Activated naive CD4-positive, alpha-beta T cell treated with anti-CD3 and anti-CD28 coated beads, Interleukin-2, amount 10 ng/mL, durations not matched to agents 7 days and 5 days (primary cell): ENCODE data around the gene SRGAP1.

ENCODE experiments used
- CTCF ChIA-PET: fragments of 350-600 bp; sonication (Branson Sonifier 250); formaldehyde crosslinking; loops from one replicate; lab custom pipeline; 2021; ENCODE audit warnings: antibody characterized with exemption; lab: Charles Lee
- DNase-seq: peaks from one replicate; pipeline ENCODE4 v3.0.0-alpha.2; 2020
- H3K27ac Mint-ChIP-seq: one replicate; pipeline ENCODE4 v1.8.0; 2021; ENCODE audit warnings: mild to moderate bottlenecking, moderate library complexity, mixed read lengths
- H3K27me3 Mint-ChIP-seq: one replicate; pipeline ENCODE4 v1.8.0; 2021; ENCODE audit warnings: mild to moderate bottlenecking, mixed read lengths
- H3K36me3 Mint-ChIP-seq: one replicate; pipeline ENCODE4 v1.8.0; 2021; ENCODE audit warnings: mixed read lengths
- H3K4me1 Mint-ChIP-seq: one replicate; pipeline ENCODE4 v1.8.0; 2021; ENCODE audit warnings: mixed read lengths
- H3K4me3 Mint-ChIP-seq: one replicate; pipeline ENCODE4 v1.8.0; 2021; ENCODE audit warnings: mild to moderate bottlenecking, moderate library complexity, mixed read lengths
- H3K9me3 Mint-ChIP-seq: one replicate; pipeline ENCODE4 v1.8.0; 2021; ENCODE audit warnings: mixed read lengths

SRGAP1 gene

GRCh38 chr12:63981343-63981742 lies 136.8 kb downstream of the SRGAP1 start:
- H3K27me3 Mint-ChIP-seq: peaks cover 5% of the 10 kb centered on the region
- CTCF ChIA-PET: no interaction called here
- H3K9me3 Mint-ChIP-seq: no peaks in the 10 kb centered on the region

GRCh38 chr12:63982604-63983295 lies 138.2 kb downstream of the SRGAP1 start:
- CTCF ChIA-PET: no interaction called here
- H3K27me3 Mint-ChIP-seq: peaks cover 4% of the 10 kb centered on the region
- H3K36me3 Mint-ChIP-seq: no peaks in the 10 kb centered on the region
- no peaks in the 10 kb centered on the region for H3K4me1 Mint-ChIP-seq
- no peak for DNase-seq
- no peak overlapping the region for H3K27ac Mint-ChIP-seq
- no peak overlapping the region for H3K4me3 Mint-ChIP-seq
- no peaks in the 10 kb centered on the region for H3K9me3 Mint-ChIP-seq

More at GRCh38 chr12:63981343-63981742, 136.8 kb downstream of the SRGAP1 start:
- no peak for DNase-seq
- H3K27ac Mint-ChIP-seq: no peak overlapping the region
- H3K36me3 Mint-ChIP-seq: no peaks in the 10 kb centered on the region
- H3K4me1 Mint-ChIP-seq: no peaks in the 10 kb centered on the region
- no peak overlapping the region for H3K4me3 Mint-ChIP-seq

- no peaks in the 10 kb centered on the region for H3K4me1 Mint-ChIP-seq
- no peaks in the 10 kb centered on the region for H3K9me3 Mint-ChIP-seq
Observed at GRCh38 chr12:63985456-63985855, 141.0 kb downstream of the SRGAP1 start.

GRCh38 chr12:63985945-63986344 lies 141.4 kb downstream of the SRGAP1 start:
- Mint-ChIP-seq H3K27me3 (peaks cover 4% of the 10 kb centered on the region), H3K9me3 (no peaks in the 10 kb centered on the region), H3K4me1 (no peaks in the 10 kb centered on the region), H3K36me3 (no peaks in the 10 kb centered on the region), H3K4me3 (no peak overlapping the region), H3K27ac (no peak overlapping the region)
- CTCF ChIA-PET: no interaction called here
- no peak for DNase-seq

More at GRCh38 chr12:63985456-63985855, 141.0 kb downstream of the SRGAP1 start:
- DNase-seq: no peak
- CTCF ChIA-PET: no interaction called here
- no peak overlapping the region for H3K4me3 Mint-ChIP-seq
- H3K36me3 Mint-ChIP-seq: no peaks in the 10 kb centered on the region
- peaks cover 4% of the 10 kb centered on the region for H3K27me3 Mint-ChIP-seq
- H3K27ac Mint-ChIP-seq: no peak overlapping the region

GRCh38 chr12:63989301-63989845 lies 144.9 kb downstream of the SRGAP1 start:
- CTCF ChIA-PET: no interaction called here
- no peak overlapping the region for H3K27ac Mint-ChIP-seq
- H3K4me3 Mint-ChIP-seq: no peak overlapping the region
- H3K27me3 Mint-ChIP-seq: peaks cover 10% of the 10 kb centered on the region
- no peaks in the 10 kb centered on the region for H3K4me1 Mint-ChIP-seq
- no peaks in the 10 kb centered on the region for H3K9me3 Mint-ChIP-seq
- no peak for DNase-seq
- no peaks in the 10 kb centered on the region for H3K36me3 Mint-ChIP-seq

GRCh38 chr12:63990828-63991547 lies 146.5 kb downstream of the SRGAP1 start:
- Mint-ChIP-seq H3K9me3 (no peaks in the 10 kb centered on the region), H3K27ac (no peak overlapping the region), H3K36me3 (no peaks in the 10 kb centered on the region), H3K27me3 (peaks cover 7% of the 10 kb centered on the region), H3K4me1 (no peaks in the 10 kb centered on the region), H3K4me3 (no peak overlapping the region)
- CTCF ChIA-PET: interaction anchor here (1.1 kb wide), 1 partner anchor 25 kb away, joined by 3 read pairs; no protein-coding TSS in a partner anchor
- no peak for DNase-seq

- H3K4me1 Mint-ChIP-seq: no peaks in the 10 kb centered on the region
- H3K36me3 Mint-ChIP-seq: no peaks in the 10 kb centered on the region
- no peaks in the 10 kb centered on the region for H3K9me3 Mint-ChIP-seq
- H3K4me3 Mint-ChIP-seq: no peak overlapping the region
- H3K27me3 Mint-ChIP-seq: peaks cover 6% of the 10 kb centered on the region
- no peak overlapping the region for H3K27ac Mint-ChIP-seq
- DNase-seq: no peak
- CTCF ChIA-PET: no interaction called here
Observed at GRCh38 chr12:63994704-63995103, 150.2 kb downstream of the SRGAP1 start.

GRCh38 chr12:63995512-63995911 lies 151.0 kb downstream of the SRGAP1 start:
- Mint-ChIP-seq H3K9me3 (no peaks in the 10 kb centered on the region), H3K27me3 (peaks cover 6% of the 10 kb centered on the region), H3K27ac (no peak overlapping the region), H3K36me3 (no peaks in the 10 kb centered on the region), H3K4me3 (no peak overlapping the region), H3K4me1 (no peaks in the 10 kb centered on the region)
- CTCF ChIA-PET: no interaction called here
- no peak for DNase-seq

GRCh38 chr12:63996556-63996955 lies 152.1 kb downstream of the SRGAP1 start:
- Mint-ChIP-seq H3K9me3 (no peaks in the 10 kb centered on the region), H3K4me1 (no peaks in the 10 kb centered on the region), H3K4me3 (no peak overlapping the region), H3K27me3 (peaks cover 6% of the 10 kb centered on the region), H3K27ac (no peak overlapping the region), H3K36me3 (no peaks in the 10 kb centered on the region)
- no peak for DNase-seq
- CTCF ChIA-PET: no interaction called here

GRCh38 chr12:63997198-63997597 lies 152.7 kb downstream of the SRGAP1 start:
- DNase-seq: no peak
- no peaks in the 10 kb centered on the region for H3K36me3 Mint-ChIP-seq
- no peaks in the 10 kb centered on the region for H3K4me1 Mint-ChIP-seq
- no peaks in the 10 kb centered on the region for H3K9me3 Mint-ChIP-seq
- CTCF ChIA-PET: no interaction called here
- no peak overlapping the region for H3K27ac Mint-ChIP-seq
- peaks cover 1% of the 10 kb centered on the region for H3K27me3 Mint-ChIP-seq
- H3K4me3 Mint-ChIP-seq: no peak overlapping the region

GRCh38 chr12:63998584-63998983 lies 154.1 kb downstream of the SRGAP1 start:
- Mint-ChIP-seq H3K27me3 (no peaks in the 10 kb centered on the region), H3K4me1 (no peaks in the 10 kb centered on the region), H3K9me3 (no peaks in the 10 kb centered on the region), H3K4me3 (no peak overlapping the region), H3K27ac (no peak overlapping the region), H3K36me3 (no peaks in the 10 kb centered on the region)
- no peak for DNase-seq
- CTCF ChIA-PET: no interaction called here

GRCh38 chr12:63999853-64000252 lies 155.4 kb downstream of the SRGAP1 start:
- Mint-ChIP-seq H3K4me3 (no peak overlapping the region), H3K4me1 (no peaks in the 10 kb centered on the region), H3K27ac (no peak overlapping the region), H3K36me3 (no peaks in the 10 kb centered on the region), H3K27me3 (no peaks in the 10 kb centered on the region), H3K9me3 (no peaks in the 10 kb centered on the region)
- CTCF ChIA-PET: no interaction called here
- no peak for DNase-seq

- DNase-seq: no peak
- CTCF ChIA-PET: no interaction called here
Observed at GRCh38 chr12:64001439-64001838, 156.9 kb downstream of the SRGAP1 start.

GRCh38 chr12:64004641-64005040 lies 160.1 kb downstream of the SRGAP1 start:
- CTCF ChIA-PET: no interaction called here
- Mint-ChIP-seq H3K27ac (no peak overlapping the region), H3K9me3 (no peaks in the 10 kb centered on the region), H3K4me1 (no peaks in the 10 kb centered on the region), H3K4me3 (no peak overlapping the region), H3K27me3 (no peaks in the 10 kb centered on the region), H3K36me3 (no peaks in the 10 kb centered on the region)
- DNase-seq: no peak

More at GRCh38 chr12:64001439-64001838, 156.9 kb downstream of the SRGAP1 start:
- no peaks in the 10 kb centered on the region for H3K27me3 Mint-ChIP-seq
- H3K9me3 Mint-ChIP-seq: no peaks in the 10 kb centered on the region
- H3K4me1 Mint-ChIP-seq: no peaks in the 10 kb centered on the region
- no peak overlapping the region for H3K27ac Mint-ChIP-seq
- no peak overlapping the region for H3K4me3 Mint-ChIP-seq
- no peaks in the 10 kb centered on the region for H3K36me3 Mint-ChIP-seq
